NCI-H146 treated with DMSO at 0.1 percent for 48 hours (cell line): Measurements from ENCODE around the gene MTHFS.
A peak's percentile ranks its signal among the peaks of the same experiment; 100 is the strongest.
"Not testable (repeated sequence)": the region's sequence is repeated elsewhere in the genome, so short reads cannot be mapped to it uniquely, and the experiment has no call there.

ENCODE experiments used
- DNase-seq: peaks from one replicate; lab custom pipeline; 2025; ENCODE audit not compliant: unreplicated experiment; lab: John Stamatoyannopoulos, UW

Gene MTHFS

DNA sequence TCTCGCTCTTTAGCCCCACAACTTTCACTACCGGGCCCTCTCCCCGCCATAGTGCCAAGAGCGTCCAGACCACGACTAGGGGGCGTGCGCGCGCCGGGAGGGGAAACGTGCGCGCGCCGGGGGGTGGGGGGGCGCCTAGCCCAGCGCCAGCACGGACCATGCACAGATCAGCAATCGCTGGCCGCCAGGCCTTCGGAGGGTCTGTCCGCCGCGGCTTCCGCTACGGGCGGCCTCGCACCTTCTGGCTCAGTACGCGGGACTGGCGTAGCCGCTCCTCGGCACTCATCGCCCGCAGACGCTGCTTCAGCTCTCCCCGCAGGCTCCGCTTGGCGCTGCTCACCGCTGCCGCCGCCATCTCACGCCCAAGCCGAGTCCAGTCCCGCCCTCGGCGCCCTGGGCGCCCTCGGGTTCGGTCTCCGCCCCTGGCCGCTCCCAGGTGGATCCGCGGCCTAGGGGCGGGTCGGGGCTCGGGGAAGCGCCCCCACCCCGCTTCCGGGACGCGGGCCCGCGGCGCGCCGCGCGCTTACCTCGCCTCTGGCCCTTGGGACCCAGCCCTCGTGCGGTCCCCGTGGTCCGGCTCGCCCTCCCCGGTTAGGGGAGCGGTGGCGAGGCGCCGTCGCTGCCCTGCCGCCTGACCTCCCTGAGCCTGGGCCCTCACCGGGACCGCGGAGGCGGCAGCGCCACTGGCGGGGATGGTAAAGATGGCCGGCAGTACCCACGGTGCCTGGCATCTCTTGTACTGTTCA lies at the start of gene MTHFS:
Gene MTHFS (minus strand): TSS at position 381 of the 746 bp plus-strand sequence. CDS start 26 bp downstream, at position 355.
- DNase-seq, result peak; percentile 46

- DNase-seq, result no peak
Measured at GRCh38 chr15:79944622-79945021, 47.8 kb upstream of the MTHFS start.

DNA sequence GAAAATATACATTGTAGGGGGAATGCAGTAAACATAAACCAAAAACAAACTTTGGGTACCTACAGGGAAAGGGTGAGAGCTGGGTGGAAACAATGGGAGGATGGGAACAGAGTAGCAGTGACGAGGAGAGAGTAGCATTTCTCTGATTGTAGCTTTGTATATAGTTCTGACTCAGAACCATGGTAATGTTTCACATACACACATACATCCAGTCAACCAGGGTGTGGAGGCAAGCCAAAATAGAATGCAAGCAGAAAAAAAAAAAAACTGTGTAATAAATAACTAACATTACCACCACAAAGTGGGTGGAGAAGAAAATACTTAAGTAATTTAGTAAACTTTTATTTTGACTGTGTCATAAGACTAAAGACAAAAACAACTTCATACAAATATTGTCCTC lies 47.0 kb upstream of the MTHFS start:
- no peak for DNase-seq

DNA sequence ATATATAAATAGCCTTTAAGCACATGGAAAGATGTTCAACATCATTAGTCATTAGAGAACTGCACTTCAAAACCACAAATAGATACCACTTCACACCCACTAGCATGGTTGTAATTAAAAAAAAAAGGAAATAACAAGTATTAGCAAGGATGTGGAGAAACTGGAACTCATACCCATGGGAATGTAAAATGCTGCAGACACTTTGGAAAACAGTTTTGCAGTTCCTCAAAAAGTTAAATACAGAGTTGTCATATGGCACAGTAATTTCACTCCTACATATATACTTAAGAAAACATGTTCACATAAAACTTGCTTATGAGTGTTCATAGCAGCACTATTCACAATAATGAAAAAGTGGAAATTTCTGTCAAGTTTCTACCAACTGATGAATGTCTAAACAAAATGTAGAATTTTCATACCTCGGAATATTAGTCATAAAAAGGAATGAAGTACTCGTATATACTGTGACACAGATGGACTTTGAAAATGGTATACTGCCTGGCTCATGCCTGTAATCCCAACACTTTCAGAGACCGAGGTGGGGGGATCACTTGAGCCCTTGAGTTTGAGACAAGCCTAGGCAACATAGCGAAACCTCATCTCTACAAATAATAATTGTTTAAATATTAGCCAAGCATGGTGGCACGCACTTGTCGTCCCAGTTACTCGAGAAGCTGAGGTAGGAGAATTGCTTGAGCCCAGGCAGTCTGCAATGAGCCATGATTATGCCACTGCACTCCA lies 46.1 kb upstream of the MTHFS start:
- DNase-seq, result no peak

DNA sequence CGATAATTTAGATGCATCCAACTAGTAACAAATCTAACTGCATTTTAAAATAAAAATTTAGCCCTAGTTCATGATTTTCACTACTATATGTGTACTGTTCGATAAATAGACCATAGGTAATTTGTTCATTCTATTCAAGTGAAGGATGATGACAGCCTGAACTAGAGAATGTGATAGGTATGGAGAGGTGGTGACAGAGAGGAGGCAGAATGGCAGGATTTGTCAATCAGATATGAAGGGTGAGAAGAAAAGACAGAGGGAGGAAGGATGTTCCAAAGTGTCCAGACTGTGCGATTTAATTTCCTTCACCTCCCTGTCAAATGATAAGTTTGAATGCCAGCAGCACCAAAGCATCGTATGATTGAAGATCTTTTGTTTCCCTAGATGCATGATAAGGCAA lies 42.6 kb upstream of the MTHFS start:
- no peak for DNase-seq

DNA sequence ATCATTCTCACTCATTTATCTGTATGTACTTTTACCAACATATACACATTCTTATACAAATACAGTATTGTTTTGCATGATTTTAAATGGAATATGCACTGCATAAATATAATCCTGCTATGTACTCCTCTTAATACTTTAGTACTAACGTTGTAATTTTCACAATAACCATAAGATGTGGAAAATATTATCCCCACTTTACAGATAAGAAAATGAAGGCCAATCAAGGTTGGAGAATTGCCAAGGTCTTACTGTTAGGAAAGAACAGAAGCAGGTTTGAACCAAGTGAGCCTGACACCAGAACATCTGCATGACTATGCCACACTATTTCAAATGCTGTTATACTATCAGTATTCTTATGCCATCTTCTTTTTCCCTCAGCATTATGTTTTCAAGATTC lies 41.3 kb upstream of the MTHFS start:
- no peak for DNase-seq

GRCh38 chr15:79935556-79936201 lies 38.9 kb upstream of the MTHFS start:
- not testable (repeated sequence) for DNase-seq

DNA sequence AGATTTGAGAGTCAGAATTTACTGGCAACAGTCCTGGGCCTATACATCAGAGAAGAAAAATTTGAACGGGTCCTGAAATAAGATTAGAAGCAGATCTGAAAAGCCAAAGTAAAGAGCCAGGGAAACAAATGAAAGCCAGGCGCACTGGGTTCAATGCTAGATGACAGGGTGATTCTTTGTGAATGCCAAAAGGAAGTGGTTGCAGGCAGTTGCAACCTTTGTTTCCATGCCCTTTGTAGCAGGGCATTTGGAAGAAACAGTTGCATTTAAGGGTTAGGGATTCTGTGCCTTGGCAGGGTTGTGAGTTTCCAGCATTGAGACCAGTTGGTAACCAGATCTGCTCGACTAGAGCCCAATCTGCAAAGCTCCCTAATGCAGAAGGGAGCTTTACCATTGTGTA lies 36.4 kb upstream of the MTHFS start:
- DNase-seq, result no peak

GRCh38 chr15:79932447-79932846 lies 35.6 kb upstream of the MTHFS start:
- DNase-seq, result no peak

GRCh38 chr15:79930516-79930915 lies 33.7 kb upstream of the MTHFS start:
- DNase-seq, result no peak

DNA sequence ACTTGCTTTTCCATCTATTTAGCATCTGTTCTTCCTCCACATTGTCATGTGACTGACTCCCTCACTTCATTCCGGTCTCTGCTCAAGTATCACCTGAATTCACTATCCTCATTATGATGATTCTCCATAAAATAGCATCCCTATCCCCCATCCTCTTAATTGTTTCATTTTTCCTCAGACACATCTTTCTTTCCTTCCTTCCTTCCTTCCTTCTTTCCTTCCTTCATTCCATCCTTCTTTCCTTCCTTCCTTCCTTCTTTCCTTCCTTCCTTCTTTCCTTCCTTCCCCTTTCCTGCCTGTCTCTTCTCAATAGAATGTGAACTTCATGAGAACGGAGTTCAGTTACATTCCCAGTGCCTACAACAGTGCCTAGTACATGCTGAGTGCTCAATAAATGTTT lies 32.6 kb upstream of the MTHFS start:
- DNase-seq, result no peak

DNA sequence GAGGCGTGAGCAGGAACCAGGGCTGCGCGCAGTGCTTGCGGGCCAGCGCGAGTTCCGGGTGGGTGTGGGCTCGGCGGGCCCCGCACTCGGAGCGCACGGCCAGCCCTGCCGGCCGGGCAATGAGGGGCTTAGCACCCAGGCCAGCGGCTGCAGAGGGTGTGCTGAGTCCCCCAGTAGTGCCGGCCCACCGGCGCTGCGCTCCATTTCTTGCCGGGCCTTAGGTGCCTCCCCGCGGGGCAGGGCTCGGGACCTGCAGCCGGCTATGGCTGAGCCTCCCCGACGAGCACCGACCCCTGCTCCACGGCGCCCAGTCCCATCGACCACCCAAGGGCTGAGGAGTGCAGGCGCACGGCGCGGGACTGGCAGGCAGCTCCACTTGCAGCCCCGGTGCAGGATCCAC lies 29.3 kb upstream of the MTHFS start:
- DNase-seq, result not testable (repeated sequence)

- no peak for DNase-seq
Measured at GRCh38 chr15:79924379-79924778, 27.6 kb upstream of the MTHFS start.

GRCh38 chr15:79923515-79924169 lies 26.8 kb upstream of the MTHFS start:
- DNase-seq, result peak; percentile 89

GRCh38 chr15:79923079-79923514 lies 26.3 kb upstream of the MTHFS start:
- DNase-seq, result peak; percentile 45

DNA sequence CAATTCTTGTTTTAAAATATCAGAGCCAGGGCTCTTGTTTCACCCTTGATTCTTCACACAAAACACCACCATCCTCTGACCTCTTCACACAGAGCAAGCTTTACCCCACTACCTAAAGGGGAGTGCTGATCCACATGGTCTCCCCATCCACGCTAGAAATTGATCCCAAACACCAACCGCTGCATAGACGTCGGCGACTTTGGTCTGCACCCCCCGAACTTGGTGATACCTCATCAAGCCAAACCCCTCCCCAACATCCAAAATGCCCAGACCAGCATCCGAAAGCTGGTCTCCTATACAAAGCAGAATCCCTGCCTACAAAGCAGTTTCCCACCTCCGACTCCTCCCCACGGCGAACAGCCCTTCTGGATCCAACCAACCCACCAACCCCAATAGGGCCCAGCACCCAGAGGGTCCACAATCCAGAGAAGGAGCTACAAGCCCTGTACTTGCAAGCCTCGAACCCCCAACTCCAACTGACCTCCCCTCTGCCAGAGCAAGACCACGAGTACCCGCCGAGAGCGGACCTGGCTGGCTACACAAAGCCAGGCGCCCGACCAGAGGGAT lies 25.8 kb upstream of the MTHFS start:
- DNase-seq, result peak; percentile 39

- no peak for DNase-seq
Measured at GRCh38 chr15:79919749-79920511, 23.1 kb upstream of the MTHFS start.

DNA sequence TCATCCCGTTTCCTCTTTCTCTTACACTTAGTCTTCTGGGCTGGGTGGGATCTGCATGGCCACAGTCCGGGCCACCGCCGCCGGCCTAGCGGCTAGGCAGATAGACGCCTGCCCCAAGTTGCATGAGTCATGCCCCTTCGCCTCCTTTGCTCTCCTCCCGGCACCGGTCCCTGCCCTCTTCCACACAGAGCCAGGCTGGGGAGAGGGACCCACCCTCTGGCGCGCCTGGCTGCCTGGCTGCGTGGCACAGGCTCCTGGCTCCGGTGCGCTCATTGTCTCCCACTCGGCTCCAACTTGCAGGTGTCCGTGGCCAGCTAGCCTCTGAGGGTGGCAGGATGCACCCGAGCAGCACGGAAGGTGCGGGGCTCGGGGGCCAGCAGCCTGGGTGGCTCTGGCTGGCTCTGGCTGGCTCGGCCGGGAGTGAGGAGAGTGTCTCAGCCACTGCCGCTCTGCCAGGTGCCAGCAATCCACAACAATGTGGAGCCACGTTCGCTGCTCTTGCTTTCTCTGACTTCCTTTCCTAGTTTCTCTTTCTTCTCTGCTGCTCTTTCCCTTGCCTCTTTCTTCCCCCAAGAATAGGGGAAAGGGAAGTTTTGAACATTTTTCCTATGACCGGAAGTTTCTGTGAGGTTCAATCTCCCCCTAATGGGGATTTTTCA lies 22.4 kb upstream of the MTHFS start:
- DNase-seq, result no peak

DNA sequence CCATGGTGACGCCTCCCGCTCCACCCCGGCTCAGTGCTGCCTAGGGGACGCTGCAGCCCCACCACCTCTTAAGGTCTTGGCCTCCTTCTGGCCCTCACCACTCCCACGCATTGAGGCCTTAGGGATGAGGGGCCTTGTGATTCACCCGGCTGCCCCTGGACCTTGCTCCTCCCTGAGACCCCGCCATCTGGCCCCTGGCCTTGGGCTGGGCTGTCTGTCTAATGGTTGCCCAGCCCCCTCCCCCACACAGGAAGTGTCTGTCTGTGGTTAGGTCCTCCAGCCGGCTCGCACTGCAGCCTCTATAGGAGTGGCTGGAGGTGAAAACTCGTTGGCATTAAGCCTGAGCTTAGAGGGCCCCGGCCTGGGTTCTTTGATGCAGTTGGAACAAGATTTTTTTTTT lies 21.5 kb upstream of the MTHFS start:
- DNase-seq, result no peak
